Measurements from ENCODE around the gene INTS3. TPM values are rescaled to one million over a fixed set of nuclear protein-coding genes. Genes with fewer than 3 reads are reported as not detected.

The INTS3 gene
- total RNA-seq, 1 donor from 2014 or later, result 39.5 TPM

GRCh38 chr1:153698923-153699714 is 28.7 kb upstream of the INTS3 start:
- FAIRE-seq (no peak), DNase-seq (ENCODE audit: low read depth) (no peak)
- no peak overlapping the region for H3K4me3 Mint-ChIP-seq (ENCODE audit: unreplicated experiment)
- H3K27ac Mint-ChIP-seq (ENCODE audit: unreplicated experiment), result no peak overlapping the region
- no peak overlapping the region for H3K9ac ChIP-seq (ENCODE audit: low read length)
- H4K20me1 ChIP-seq (ENCODE audit: insufficient read depth, low read length), result no peaks in the 10 kb centered on the region
- no peaks in the 10 kb centered on the region for H3K27me3 ChIP-seq (ENCODE audit: insufficient read depth, low read length)
- no peak overlapping the region for H3K4me3 ChIP-seq (ENCODE audit: insufficient read depth, low read depth, low read length)
- peaks cover 16% of the 10 kb centered on the region for H3K4me1 Mint-ChIP-seq (ENCODE audit: low read depth, unreplicated experiment)
- no peak for TF ChIP-seq CTCF (IDR thresholded peaks at IDR 0.05; ENCODE audit: insufficient read depth, low read depth, low read length)
- TF ChIP-seq EZH2 (IDR thresholded peaks at IDR 0.05; ENCODE audit: insufficient read depth, low read length), result no peak
- H3K27me3 Mint-ChIP-seq (ENCODE audit: low read depth, unreplicated experiment), result no peaks in the 10 kb centered on the region
- no peaks in the 10 kb centered on the region for H3K36me3 ChIP-seq (ENCODE audit: insufficient read depth, low read length)
- H3K4me2 ChIP-seq (ENCODE audit: low read length), result no peak overlapping the region
- peaks cover 6% of the 10 kb centered on the region for H3K4me1 ChIP-seq (ENCODE audit: insufficient read depth, low read length)
- no peaks in the 10 kb centered on the region for H3K9me3 Mint-ChIP-seq (ENCODE audit: unreplicated experiment)
- H3K79me2 ChIP-seq (ENCODE audit: insufficient read depth, low read length), result no peaks in the 10 kb centered on the region
- H3K36me3 Mint-ChIP-seq (ENCODE audit: low read depth, unreplicated experiment), result no peaks in the 10 kb centered on the region
- no peak overlapping the region for H2AFZ ChIP-seq (ENCODE audit: low read depth, low read length)
- no peaks in the 10 kb centered on the region for H3K9me3 ChIP-seq (ENCODE audit: insufficient read depth, low read depth, low read length)
- no peak overlapping the region for H3K27ac ChIP-seq (ENCODE audit: low read depth, low read length)

GRCh38 chr1:153699768-153700167 is 28.1 kb upstream of the INTS3 start:
- TF ChIP-seq CTCF (IDR thresholded peaks at IDR 0.05; ENCODE audit: insufficient read depth, low read depth, low read length) (no peak), EZH2 (IDR thresholded peaks at IDR 0.05; ENCODE audit: insufficient read depth, low read length) (no peak)
- peaks cover 16% of the 10 kb centered on the region for H3K4me1 Mint-ChIP-seq (ENCODE audit: low read depth, unreplicated experiment)
- H3K36me3 ChIP-seq (ENCODE audit: insufficient read depth, low read length), result no peaks in the 10 kb centered on the region
- no peaks in the 10 kb centered on the region for H3K9me3 ChIP-seq (ENCODE audit: insufficient read depth, low read depth, low read length)
- no peak overlapping the region for H3K9ac ChIP-seq (ENCODE audit: low read length)
- H3K27me3 ChIP-seq (ENCODE audit: insufficient read depth, low read length), result no peaks in the 10 kb centered on the region
- no peaks in the 10 kb centered on the region for H3K36me3 Mint-ChIP-seq (ENCODE audit: low read depth, unreplicated experiment)
- H3K4me3 ChIP-seq (ENCODE audit: insufficient read depth, low read depth, low read length), result no peak overlapping the region
- FAIRE-seq, result no peak
- no peak overlapping the region for H3K4me2 ChIP-seq (ENCODE audit: low read length)
- no peak for DNase-seq (ENCODE audit: low read depth)
- no peak overlapping the region for H3K27ac Mint-ChIP-seq (ENCODE audit: unreplicated experiment)
- H2AFZ ChIP-seq (ENCODE audit: low read depth, low read length), result no peak overlapping the region
- no peak overlapping the region for H3K4me3 Mint-ChIP-seq (ENCODE audit: unreplicated experiment)
- no peaks in the 10 kb centered on the region for H3K27me3 Mint-ChIP-seq (ENCODE audit: low read depth, unreplicated experiment)
- H4K20me1 ChIP-seq (ENCODE audit: insufficient read depth, low read length), result no peaks in the 10 kb centered on the region
- no peak overlapping the region for H3K27ac ChIP-seq (ENCODE audit: low read depth, low read length)
- H3K9me3 Mint-ChIP-seq (ENCODE audit: unreplicated experiment), result no peaks in the 10 kb centered on the region
- peaks cover 6% of the 10 kb centered on the region for H3K4me1 ChIP-seq (ENCODE audit: insufficient read depth, low read length)
- no peaks in the 10 kb centered on the region for H3K79me2 ChIP-seq (ENCODE audit: insufficient read depth, low read length)

- Mint-ChIP-seq H3K4me1 (ENCODE audit: low read depth, unreplicated experiment) (peaks cover 1% of the 10 kb centered on the region), H3K4me3 (ENCODE audit: unreplicated experiment) (no peak overlapping the region), H3K36me3 (ENCODE audit: low read depth, unreplicated experiment) (no peaks in the 10 kb centered on the region), H3K27ac (ENCODE audit: unreplicated experiment) (no peak overlapping the region), H3K27me3 (ENCODE audit: low read depth, unreplicated experiment) (no peaks in the 10 kb centered on the region), H3K9me3 (ENCODE audit: unreplicated experiment) (no peaks in the 10 kb centered on the region)
- Histone ChIP-seq H3K4me2 (ENCODE audit: low read length) (no peak overlapping the region), H3K9me3 (ENCODE audit: insufficient read depth, low read depth, low read length) (no peaks in the 10 kb centered on the region), H3K4me3 (ENCODE audit: insufficient read depth, low read depth, low read length) (no peak overlapping the region), H3K79me2 (ENCODE audit: insufficient read depth, low read length) (no peaks in the 10 kb centered on the region), H3K4me1 (ENCODE audit: insufficient read depth, low read length) (no peaks in the 10 kb centered on the region), H2AFZ (ENCODE audit: low read depth, low read length) (no peak overlapping the region), H3K27ac (ENCODE audit: low read depth, low read length) (no peak overlapping the region), H3K36me3 (ENCODE audit: insufficient read depth, low read length) (no peaks in the 10 kb centered on the region), H3K27me3 (ENCODE audit: insufficient read depth, low read length) (no peaks in the 10 kb centered on the region), H4K20me1 (ENCODE audit: insufficient read depth, low read length) (no peaks in the 10 kb centered on the region), H3K9ac (ENCODE audit: low read length) (no peak overlapping the region)
- DNase-seq (ENCODE audit: low read depth) (no peak), FAIRE-seq (no peak)
- TF ChIP-seq CTCF (IDR thresholded peaks at IDR 0.05; ENCODE audit: insufficient read depth, low read depth, low read length) (no peak), EZH2 (IDR thresholded peaks at IDR 0.05; ENCODE audit: insufficient read depth, low read length) (no peak)
Observed at GRCh38 chr1:153705484-153705883, 22.4 kb upstream of the INTS3 start.
